Erythroblast (primary cell): Measurements from ENCODE around the gene MRGPRE.

Experiments used
- GATA1 ChIP-seq: IDR thresholded peaks from 2 replicates; pipeline ENCODE4 v1.6.1; 2011; ENCODE audit warnings: low read depth, mild to moderate bottlenecking, control low read depth, low read length, moderate library complexity
- POLR2A ChIP-seq: IDR thresholded peaks from 2 replicates; pipeline ENCODE4 v1.6.1; 2011; ENCODE audit warnings: mild to moderate bottlenecking, low read length

GRCh38 chr11:3196161-3197043 is 35.8 kb downstream of the MRGPRE start:
- TF ChIP-seq POLR2A = no peak
- TF ChIP-seq GATA1 = no peak
